ELF-1 (cell line): ENCODE data around the gene CUL1.

ENCODE experiments used
- DNase-seq: peaks from one replicate; pipeline ENCODE4 v3.0.0-alpha.2; 2016; ENCODE audit warnings: low read depth, low spot score

CUL1 gene

DNA sequence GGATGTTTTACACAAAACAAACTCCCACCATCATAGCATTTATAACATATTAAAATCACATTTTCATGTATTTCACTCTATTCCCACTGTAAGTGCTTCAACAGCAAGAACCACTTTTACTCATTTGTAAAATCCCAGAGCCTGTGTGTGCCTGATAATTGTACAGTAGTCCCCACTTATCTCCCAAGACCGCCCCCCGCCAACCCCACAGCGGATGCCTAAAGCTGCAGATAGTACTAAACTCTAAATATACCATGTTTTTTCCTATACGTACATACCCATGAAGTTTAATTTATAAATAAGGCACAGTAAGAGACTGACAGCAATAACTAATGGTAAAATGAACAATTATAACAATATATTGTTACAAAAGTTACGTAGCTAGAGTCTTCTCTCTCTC lies 151.9 kb downstream of the CUL1 start:
- DNase-seq, result no peak
